Measurements from ENCODE around the gene STARD5. TPM values are rescaled to one million over a fixed set of nuclear protein-coding genes. Genes with fewer than 3 reads are reported as not detected.
A peak's percentile ranks its signal among the peaks of the same experiment; 100 is the strongest.

Gene STARD5
- total RNA-seq, 3 donors from 2014 or later, result 16.6 to 38.9 (median 33.4) TPM

GRCh38 chr15:81337241-81337640, 13.3 kb upstream of the STARD5 start:
- DNase-seq (no peak), ATAC-seq (no peak)
- TF ChIP-seq CTCF (IDR thresholded peaks at IDR 0.05), result no peak
- H3K4me3 ChIP-seq, result no peak overlapping the region
- no peaks in the 10 kb centered on the region for H3K9me3 ChIP-seq
- H3K4me1 ChIP-seq (ENCODE audit: low read depth), result peaks cover 6% of the 10 kb centered on the region
- intact Hi-C loops (cut with DNase I, micrococcal nuclease), result loop anchor here in 1 of 2 donors (10.0 kb wide), 1 partner anchor 62 kb away; no protein-coding TSS in a partner anchor
- no peaks in the 10 kb centered on the region for H3K36me3 ChIP-seq (ENCODE audit: low read depth)

GRCh38 chr15:81336568-81336967, 12.6 kb upstream of the STARD5 start:
- Histone ChIP-seq H3K36me3 (ENCODE audit: low read depth) (no peaks in the 10 kb centered on the region), H3K9me3 (no peaks in the 10 kb centered on the region), H3K4me1 (ENCODE audit: low read depth) (peaks cover 6% of the 10 kb centered on the region), H3K4me3 (no peak overlapping the region)
- peak; percentile 24 for ATAC-seq
- peak in 1 of 3 donors; percentile 52 for DNase-seq
- TF ChIP-seq CTCF (IDR thresholded peaks at IDR 0.05), result no peak
- intact Hi-C loops (cut with DNase I, micrococcal nuclease), result loop anchor here in 1 of 2 donors (10.0 kb wide), 1 partner anchor 62 kb away; no protein-coding TSS in a partner anchor

GRCh38 chr15:81335631-81336030, 11.7 kb upstream of the STARD5 start:
- TF ChIP-seq CTCF (IDR thresholded peaks at IDR 0.05), result no peak
- DNase-seq (no peak), ATAC-seq (no peak)
- intact Hi-C loops (cut with DNase I, micrococcal nuclease), result loop anchor here in 1 of 2 donors (10.0 kb wide), 1 partner anchor 61 kb away; no protein-coding TSS in a partner anchor
- Histone ChIP-seq H3K4me1 (ENCODE audit: low read depth) (peaks cover 6% of the 10 kb centered on the region), H3K9me3 (no peaks in the 10 kb centered on the region), H3K4me3 (no peak overlapping the region), H3K36me3 (ENCODE audit: low read depth) (no peaks in the 10 kb centered on the region)

- Histone ChIP-seq H3K9me3 (no peaks in the 10 kb centered on the region), H3K4me3 (no peak overlapping the region), H3K36me3 (ENCODE audit: low read depth) (no peaks in the 10 kb centered on the region), H3K4me1 (ENCODE audit: low read depth) (peaks cover 6% of the 10 kb centered on the region)
- peak; percentile 60 for ATAC-seq
- intact Hi-C loops (cut with DNase I, micrococcal nuclease), result loop anchor here in 1 of 2 donors (10.0 kb wide), 1 partner anchor 60 kb away; no protein-coding TSS in a partner anchor
- DNase-seq, result no peak
- TF ChIP-seq CTCF (IDR thresholded peaks at IDR 0.05), result no peak
Measured at GRCh38 chr15:81334768-81335435, 11.0 kb upstream of the STARD5 start.

- Histone ChIP-seq H3K36me3 (ENCODE audit: low read depth) (no peaks in the 10 kb centered on the region), H3K4me1 (ENCODE audit: low read depth) (peaks cover 6% of the 10 kb centered on the region), H3K9me3 (no peaks in the 10 kb centered on the region), H3K4me3 (no peak overlapping the region)
- DNase-seq, result no peak
- no peak for TF ChIP-seq CTCF (IDR thresholded peaks at IDR 0.05)
- intact Hi-C loops (cut with DNase I, micrococcal nuclease), result loop anchor here in 1 of 2 donors (10.0 kb wide), 1 partner anchor 59 kb away; no protein-coding TSS in a partner anchor
- no peak for ATAC-seq
Measured at GRCh38 chr15:81333363-81333762, 9.4 kb upstream of the STARD5 start.

All from mucosa of descending colon (tissue), 3 donors.